CD4-positive, alpha-beta T cell (primary cell): ENCODE data around the gene AP2A1. TPM values are rescaled to one million over a fixed set of nuclear protein-coding genes. Genes with fewer than 3 reads are reported as not detected.

Experiments
- ATAC-seq: fragments of 200-7000 bp; cut with Tn5 transposase; one replicate; pipeline ENCODE4 v1.10.0; 2022; ENCODE audit warnings: mild to moderate bottlenecking; ENCODE audit not compliant: poor library complexity
- CTCF ChIA-PET: fragments of 350-600 bp; sonication (Branson Sonifier 250); formaldehyde crosslinking; loops from one replicate; lab custom pipeline; 2021; ENCODE audit warnings: antibody characterized with exemption, inconsistent platforms; lab: Charles Lee
- POLR2A ChIA-PET: fragments of 350-600 bp; sonication (Branson Sonifier 250); formaldehyde crosslinking; loops from one replicate; lab custom pipeline; 2021; ENCODE audit warnings: antibody characterized with exemption, inconsistent platforms; lab: Charles Lee
- DNase-seq, 14 experiments: peaks; one replicate each; pipeline ENCODE4 v3.0.0-alpha.2; 2013 to 2020; ENCODE audit warnings: mixed read lengths in 2 of 14
- H3K27ac ChIP-seq, 2 donors: one replicate each; pipeline versions ENCODE4 v1.5.1 to v1.7.0; 2013; ENCODE audit warnings: low read length in 2 of 2, low read depth in 1 of 2, mild to moderate bottlenecking in 1 of 2
- H3K27me3 ChIP-seq, 2 experiments: 1 replicate in 1 of 2; 2 replicates in 1 of 2; pipeline versions ENCODE4 v1.6.1 to v1.7.0; 2013; ENCODE audit warnings: low read length in 2 of 2, control low read depth in 1 of 2, mild to moderate bottlenecking in 1 of 2, moderate library complexity in 1 of 2; ENCODE audit not compliant: insufficient read depth in 2 of 2, control insufficient read depth in 1 of 2
- H3K36me3 ChIP-seq: one replicate; pipeline ENCODE4 v1.6.1; 2013; ENCODE audit warnings: low read length, control low read depth; ENCODE audit not compliant: insufficient read depth
- H3K4me1 ChIP-seq: one replicate; pipeline ENCODE4 v1.6.1; 2013; ENCODE audit warnings: low read length, control low read depth; ENCODE audit not compliant: insufficient read depth
- H3K4me3 ChIP-seq: one replicate; pipeline ENCODE4 v1.5.1; 2013; ENCODE audit warnings: mild to moderate bottlenecking, low read length, moderate library complexity
- H3K9me3 ChIP-seq, 2 experiments: 1 replicate in 1 of 2; 2 replicates in 1 of 2; pipeline versions ENCODE4 v1.6.1 to v1.7.0; 2013; ENCODE audit warnings: low read length in 2 of 2, mild to moderate bottlenecking in 2 of 2, control low read depth in 1 of 2, moderate library complexity in 1 of 2; ENCODE audit not compliant: control insufficient read depth in 1 of 2, insufficient read depth in 1 of 2
- H3K27ac Mint-ChIP-seq: one replicate; pipeline ENCODE4 v1.8.0; 2020; ENCODE audit warnings: mixed read lengths
- H3K27me3 Mint-ChIP-seq: one replicate; pipeline ENCODE4 v1.8.0; 2021; ENCODE audit warnings: mixed read lengths
- H3K36me3 Mint-ChIP-seq: one replicate; pipeline ENCODE4 v1.8.0; 2021; ENCODE audit warnings: low read depth, mixed read lengths
- H3K4me1 Mint-ChIP-seq: one replicate; pipeline ENCODE4 v1.8.0; 2021; ENCODE audit warnings: low read depth, mixed read lengths
- H3K4me3 Mint-ChIP-seq: one replicate; pipeline ENCODE4 v1.8.0; 2020; ENCODE audit warnings: mild to moderate bottlenecking, mixed read lengths
- H3K9me3 Mint-ChIP-seq: one replicate; pipeline ENCODE4 v1.8.0; 2020; ENCODE audit warnings: mixed read lengths
- CTCF ChIP-seq: fragments of 200-600 bp; IDR thresholded peaks from one replicate; pipeline ENCODE4 v1.8.0; 2022; ENCODE audit warnings: antibody characterized with exemption, mild to moderate bottlenecking
- intact Hi-C, 2 experiments: fragments of 100-400 bp; cut with DNase I in 1 of 2; cut with micrococcal nuclease in 1 of 2; formaldehyde crosslinking; loops; one replicate each; pipeline versions ENCODE4 v1.15.1 to v1.9.0; 2023 to 2025; cut with DNase I, micrococcal nuclease
- total RNA-seq, 174 experiments: library from RNA in 2 of 174; stranded (reverse) in 2 of 174; gene quantifications; one replicate each; pipeline ENCODE4 v1.2.3 and lab custom pipeline; 2021 to 2026

The AP2A1 gene
- total RNA-seq, 2 experiments from 2014 or later = 28.2 to 28.9 TPM

- peaks cover 47% of the 10 kb centered on the region for H3K36me3 ChIP-seq
- Mint-ChIP-seq H3K4me1 (no peaks in the 10 kb centered on the region), H3K36me3 (peaks cover 41% of the 10 kb centered on the region), H3K9me3 (no peaks in the 10 kb centered on the region), H3K4me3 (no peak overlapping the region), H3K27ac (no peak overlapping the region), H3K27me3 (no peaks in the 10 kb centered on the region)
- ChIA-PET CTCF (no interaction called here), POLR2A (no interaction called here)
- no peaks in the 10 kb centered on the region for H3K4me1 ChIP-seq
- DNase-seq = no peak
- H3K27ac ChIP-seq = no peak overlapping the region
- H3K27me3 ChIP-seq = no peaks in the 10 kb centered on the region
- H3K4me3 ChIP-seq = no peak overlapping the region
- no peak for TF ChIP-seq CTCF
- ATAC-seq = no peak
- intact Hi-C loops = no loop called here
- no peaks in the 10 kb centered on the region for H3K9me3 ChIP-seq
These were observed 70.6 kb downstream of the AP2A1 start for GRCh38 chr19:49837425-49837824.

- H3K4me1 Mint-ChIP-seq = no peaks in the 10 kb centered on the region
- H3K36me3 Mint-ChIP-seq = peaks cover 25% of the 10 kb centered on the region
- CTCF ChIA-PET = interaction anchor here (1.2 kb wide), 1 partner anchor 599 kb away, joined by 3 read pairs; no protein-coding TSS in a partner anchor
- Histone ChIP-seq H3K4me3 (no peak overlapping the region), H3K27me3 (no peaks in the 10 kb centered on the region), H3K4me1 (no peaks in the 10 kb centered on the region), H3K9me3 (no peaks in the 10 kb centered on the region), H3K36me3 (peaks cover 31% of the 10 kb centered on the region), H3K27ac (no peak overlapping the region)
- DNase-seq = no peak
- no peak overlapping the region for H3K27ac Mint-ChIP-seq
- ATAC-seq = no peak
- H3K9me3 Mint-ChIP-seq = no peaks in the 10 kb centered on the region
- POLR2A ChIA-PET = no interaction called here
- H3K4me3 Mint-ChIP-seq = no peak overlapping the region
- intact Hi-C loops = no loop called here
- no peaks in the 10 kb centered on the region for H3K27me3 Mint-ChIP-seq
- TF ChIP-seq CTCF = no peak
These were observed 72.2 kb downstream of the AP2A1 start for GRCh38 chr19:49838885-49839588.

GRCh38 chr19:49839713-49840112, 72.9 kb downstream of the AP2A1 start:
- intact Hi-C loops = no loop called here
- Mint-ChIP-seq H3K4me1 (no peaks in the 10 kb centered on the region), H3K27ac (no peak overlapping the region), H3K4me3 (no peak overlapping the region), H3K36me3 (peaks cover 20% of the 10 kb centered on the region), H3K27me3 (no peaks in the 10 kb centered on the region), H3K9me3 (no peaks in the 10 kb centered on the region)
- DNase-seq = no peak
- peaks cover 25% of the 10 kb centered on the region for H3K36me3 ChIP-seq
- TF ChIP-seq CTCF = no peak
- ATAC-seq = no peak
- no peak overlapping the region for H3K27ac ChIP-seq
- ChIA-PET POLR2A (no interaction called here), CTCF (interaction anchor here (1.2 kb wide), 1 partner anchor 600 kb away, joined by 3 read pairs; no protein-coding TSS in a partner anchor)
- H3K4me1 ChIP-seq = no peaks in the 10 kb centered on the region
- no peaks in the 10 kb centered on the region for H3K27me3 ChIP-seq
- no peak overlapping the region for H3K4me3 ChIP-seq
- no peaks in the 10 kb centered on the region for H3K9me3 ChIP-seq
